HepG2 (cell line): Measurements from ENCODE around the gene LMTK2. TPM values are rescaled to one million over a fixed set of nuclear protein-coding genes. Genes with fewer than 3 reads are reported as not detected.

Experiments
- ATAC-seq: fragments of 200-7000 bp; cut with Tn5 transposase; 3 replicates; pipeline ENCODE4 v1.9.1; 2020; ENCODE audit warnings: mild to moderate bottlenecking, moderate library complexity
- BruUV-seq: library from RNA; stranded (reverse); fragments of 400-500 nt; replicated peaks from 2 replicates; lab custom pipeline; 2021; lab: Mats Ljungman, UMichigan
- CTCF ChIA-PET: fragments of 300-600 bp; formaldehyde crosslinking; extraction: SDS; loops from one replicate; lab custom pipeline; 2021; ENCODE audit warnings: low total read pairs, inconsistent platforms, low intra/inter-chr PET ratio; lab: Yijun Ruan, JAX
- POLR2A ChIA-PET: fragments of 350-600 bp; sonication (Branson Sonifier 250); formaldehyde crosslinking; loops from one replicate; lab custom pipeline; 2020; ENCODE audit warnings: antibody characterized with exemption, inconsistent platforms; lab: Yijun Ruan, JAX
- DNase-seq: peaks from one replicate; pipeline ENCODE4 v3.0.0-alpha.2; 2015; ENCODE audit warnings: low spot score
- FAIRE-seq: peaks from 3 replicates; lab custom pipeline; 2011; peaks lifted over from hg19 to GRCh38; lab: Jason Lieb, UNC
- H2AFZ ChIP-seq: one replicate; pipeline ENCODE4 v1.6.1; 2011; ENCODE audit warnings: low read length, inconsistent platforms
- H3K27ac ChIP-seq: fragments of 300-600 bp; 3 replicates; pipeline ENCODE4 v1.8.0; 2011; ENCODE audit warnings: mixed run types, mild to moderate bottlenecking, mixed read lengths, low read length, inconsistent platforms; ENCODE audit not compliant: insufficient read depth; ENCODE audit errors: extremely low read length
- H3K27me3 ChIP-seq, 2 experiments: fragments of 200-600 bp in 1 of 2; 2 replicates in 1 of 2; 3 replicates in 1 of 2; pipeline versions ENCODE4 v1.6.0 to v1.8.0; 2011; ENCODE audit warnings: low read length in 2 of 2, mild to moderate bottlenecking in 2 of 2, moderate library complexity in 2 of 2, inconsistent platforms in 1 of 2; ENCODE audit not compliant: insufficient read depth in 2 of 2, control insufficient read depth in 1 of 2
- H3K36me3 ChIP-seq, 2 experiments: fragments of 200-600 bp in 1 of 2; replicated peaks in 1 of 2; 2 replicates in 1 of 2; 3 replicates in 1 of 2; pipeline versions ENCODE4 v1.5.1 to v1.8.0; 2011; ENCODE audit warnings: low read length in 2 of 2, inconsistent platforms in 1 of 2; ENCODE audit not compliant: insufficient read depth in 2 of 2, control insufficient read depth in 1 of 2
- H3K4me1 ChIP-seq: 2 replicates; pipeline ENCODE4 v1.5.1; 2012; ENCODE audit warnings: low read length, inconsistent platforms; ENCODE audit not compliant: insufficient read depth
- H3K4me2 ChIP-seq: 2 replicates; pipeline ENCODE4 v1.6.0; 2011; ENCODE audit warnings: low read depth, low read length, inconsistent platforms
- H3K4me3 ChIP-seq, 3 experiments: fragments of 200-600 bp in 1 of 3; sonication (generic), shearing (Covaris generic) in 1 of 3; replicated peaks in 1 of 3; 2 replicates each; pipeline ENCODE4 v1.5.1; 2011 to 2016; ENCODE audit warnings: low read length in 3 of 3, inconsistent platforms in 2 of 3, low read depth in 2 of 3, mild to moderate bottlenecking in 2 of 3, control low read depth in 1 of 3, mixed read lengths in 1 of 3; ENCODE audit not compliant: insufficient read depth in 1 of 3
- H3K79me2 ChIP-seq: one replicate; pipeline ENCODE4 v1.6.1; 2011; ENCODE audit warnings: low read length, inconsistent platforms; ENCODE audit not compliant: insufficient read depth
- H3K9ac ChIP-seq: 2 replicates; pipeline ENCODE4 v1.6.0; 2011; ENCODE audit warnings: mild to moderate bottlenecking, low read depth, low read length, inconsistent platforms; ENCODE audit not compliant: insufficient read depth
- H3K9me3 ChIP-seq: 2 replicates; pipeline ENCODE4 v1.5.1; 2012; ENCODE audit warnings: mild to moderate bottlenecking, low read length
- H4K20me1 ChIP-seq: 2 replicates; pipeline ENCODE4 v1.6.0; 2011; ENCODE audit warnings: inconsistent platforms, mild to moderate bottlenecking, low read length, moderate library complexity; ENCODE audit not compliant: insufficient read depth
- CREB1 ChIP-seq, 2 experiments: fragments of 450-650 bp in 1 of 2; IDR thresholded peaks; 2 replicates each; pipeline ENCODE4 v1.6.1; 2016 to 2017; ENCODE audit warnings: control low read depth in 1 of 2, mild to moderate bottlenecking in 1 of 2, missing compliant biosample characterization in 1 of 2, missing genetic modification characterization in 1 of 2
- FOXM1 ChIP-seq: sonication (generic); formaldehyde crosslinking; IDR thresholded peaks from 2 replicates; pipeline ENCODE4 v1.5.0; 2020; ENCODE audit warnings: missing genetic modification reagents
- GPN1 ChIP-seq: sonication (generic); formaldehyde crosslinking; IDR thresholded peaks from 2 replicates; pipeline ENCODE4 v1.5.1; 2020; ENCODE audit warnings: missing genetic modification reagents, borderline replicate concordance
- NFYB ChIP-seq: sonication (generic); formaldehyde crosslinking; IDR thresholded peaks from 2 replicates; pipeline ENCODE4 v1.4.0; 2020; ENCODE audit warnings: missing genetic modification reagents
- SMYD3 ChIP-seq: sonication (generic); formaldehyde crosslinking; IDR thresholded peaks from 2 replicates; pipeline ENCODE4 v1.8.1; 2023; ENCODE audit warnings: mild to moderate bottlenecking, missing genetic modification reagents
- THYN1 ChIP-seq: sonication (generic); formaldehyde crosslinking; IDR thresholded peaks from 2 replicates; pipeline ENCODE4 v1.8.1; 2023; ENCODE audit warnings: low read depth, mild to moderate bottlenecking, moderate library complexity, missing genetic modification reagents, borderline replicate concordance
- U2AF2 ChIP-seq: fragments of 200-400 bp; formaldehyde crosslinking; IDR thresholded peaks from 2 replicates; pipeline ENCODE4 v1.6.1; 2017; ENCODE audit warnings: low read depth, mild to moderate bottlenecking, low read length
- ZNF101 ChIP-seq: sonication (generic); formaldehyde crosslinking; IDR thresholded peaks from 2 replicates; pipeline ENCODE4 v1.4.0; 2020; ENCODE audit warnings: mild to moderate bottlenecking, low read depth, missing genetic modification reagents, borderline replicate concordance
- ZNF337 ChIP-seq: sonication (generic); formaldehyde crosslinking; IDR thresholded peaks from 2 replicates; pipeline ENCODE4 v1.5.1; 2020; ENCODE audit warnings: missing genetic modification reagents, low read depth, mild to moderate bottlenecking, borderline replicate concordance
- ZNF75D ChIP-seq: sonication (generic); formaldehyde crosslinking; IDR thresholded peaks from 2 replicates; pipeline ENCODE4 v1.8.1; 2023; ENCODE audit warnings: missing genetic modification reagents, mild to moderate bottlenecking, borderline replicate concordance
- WGBS: methylation state at CpG from one replicate; pipeline ENCODE4 v1.1.6; 2017; ENCODE audit warnings: low lambda C conversion rate; 5-methylcytosine and 5-hydroxymethylcytosine counted together
- in situ Hi-C: cut with HindIII; loops from 2 replicates; pipeline ENCODE4 v1.10.0; 2017; ENCODE audit warnings: low pct_unique_long_range_greater_than_20kb; ENCODE audit not compliant: extremely low pct_ligation_motif_present
- intact Hi-C: fragments of 100-400 bp; cut with micrococcal nuclease; formaldehyde crosslinking; loops from one replicate; pipeline ENCODE4 v1.10.0; 2022; ENCODE audit not compliant: unreplicated experiment
- polyA plus RNA-seq, 8 experiments: library from polyadenylated mRNA; depleted of rRNA in 3 of 8; stranded (reverse) in 7 of 8; unstranded in 1 of 8; fragments of >200 nt; fragmentation: Illumina TruSeq in 4 of 8; extraction: Trizol in 4 of 8; gene quantifications; 2 replicates each; pipeline versions ENCODE4 v1.2.1 to v1.2.3, GENCODE V29; 2011 to 2016; ENCODE audit warnings: low read depth in 4 of 8, missing spikeins in 1 of 8, mixed read lengths in 1 of 8; ENCODE audit not compliant: insufficient read depth in 1 of 8
- total RNA-seq, 5 experiments: library from RNA; depleted of rRNA; stranded (reverse); fragments of >200 nt; fragmentation: Illumina TruSeq; extraction: Trizol; gene quantifications; 2 replicates each; pipeline ENCODE4 v1.2.3, GENCODE V29; 2016; ENCODE audit warnings: low read depth in 1 of 5
- TF ChIP-seq, protein P1 (sequence below): IDR thresholded peaks from 2 replicates; pipeline ENCODE4 v1.6.1; 2016; ENCODE audit warnings: mild to moderate bottlenecking, missing biosample characterization, missing genetic modification reagents
- TF ChIP-seq, protein P2 (sequence below): sonication (generic); formaldehyde crosslinking; IDR thresholded peaks from 2 replicates; pipeline ENCODE4 v1.9.0; 2021; ENCODE audit warnings: mild to moderate bottlenecking, missing genetic modification reagents
- TF ChIP-seq, protein P3 (sequence below): sonication (generic); formaldehyde crosslinking; IDR thresholded peaks from 2 replicates; pipeline ENCODE4 v1.8.0; 2022; ENCODE audit warnings: missing genetic modification reagents, mild to moderate bottlenecking, inconsistent platforms, borderline replicate concordance

Gene LMTK2
- total and polyA plus RNA-seq, 2 of the 13 experiments (the other 11 are each of a cell fraction or from before 2014, with no cell fraction given): 9.5 to 11.7 TPM

DNA sequence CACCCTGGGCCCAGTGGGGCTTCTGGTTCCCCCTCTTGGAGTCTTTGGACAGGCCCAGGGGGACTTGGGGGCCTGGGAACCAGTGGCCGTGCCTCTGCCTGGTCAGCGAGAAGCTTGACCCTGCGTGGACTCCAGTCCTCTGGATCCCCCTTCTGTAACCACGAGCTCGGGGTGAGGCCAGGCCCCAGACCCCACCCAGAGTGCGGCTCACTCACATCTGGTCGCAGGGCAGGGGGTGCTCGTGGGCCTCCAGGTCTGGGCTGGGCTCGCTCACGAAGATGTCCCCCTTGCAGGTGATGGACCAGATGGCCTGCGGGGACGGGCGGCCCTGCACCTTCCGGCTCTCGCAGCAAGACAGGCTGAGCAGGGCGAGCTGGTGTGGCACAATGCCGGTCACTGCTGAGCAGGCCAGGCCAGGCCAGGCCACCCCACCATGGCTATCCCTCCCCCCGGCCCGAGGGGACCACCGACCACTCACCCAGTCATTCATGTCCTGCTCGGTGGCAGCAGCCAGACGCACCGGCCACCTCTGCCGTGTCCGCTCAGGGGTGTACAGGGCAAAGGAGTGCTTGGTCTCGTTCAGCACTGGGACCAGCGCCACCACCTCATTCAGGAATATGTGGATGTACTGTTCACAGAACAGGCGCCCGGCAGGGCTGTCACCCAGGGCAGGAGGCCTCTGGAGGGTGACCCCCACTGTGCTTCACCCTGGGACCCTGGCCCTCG lies 124.2 kb downstream of the LMTK2 start (continued):
- TF ChIP-seq, protein P1, sequence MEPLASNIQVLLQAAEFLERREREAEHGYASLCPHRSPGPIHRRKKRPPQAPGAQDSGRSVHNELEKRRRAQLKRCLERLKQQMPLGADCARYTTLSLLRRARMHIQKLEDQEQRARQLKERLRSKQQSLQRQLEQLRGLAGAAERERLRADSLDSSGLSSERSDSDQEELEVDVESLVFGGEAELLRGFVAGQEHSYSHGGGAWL (CRISPR knock-in tag): no peak
- TF ChIP-seq CREB1 (IDR thresholded peaks at IDR 0.05) (no peak), CREB1 (CRISPR knock-in tag; IDR thresholded peaks at IDR 0.05) (no peak), SMYD3 (no peak)

DNA sequence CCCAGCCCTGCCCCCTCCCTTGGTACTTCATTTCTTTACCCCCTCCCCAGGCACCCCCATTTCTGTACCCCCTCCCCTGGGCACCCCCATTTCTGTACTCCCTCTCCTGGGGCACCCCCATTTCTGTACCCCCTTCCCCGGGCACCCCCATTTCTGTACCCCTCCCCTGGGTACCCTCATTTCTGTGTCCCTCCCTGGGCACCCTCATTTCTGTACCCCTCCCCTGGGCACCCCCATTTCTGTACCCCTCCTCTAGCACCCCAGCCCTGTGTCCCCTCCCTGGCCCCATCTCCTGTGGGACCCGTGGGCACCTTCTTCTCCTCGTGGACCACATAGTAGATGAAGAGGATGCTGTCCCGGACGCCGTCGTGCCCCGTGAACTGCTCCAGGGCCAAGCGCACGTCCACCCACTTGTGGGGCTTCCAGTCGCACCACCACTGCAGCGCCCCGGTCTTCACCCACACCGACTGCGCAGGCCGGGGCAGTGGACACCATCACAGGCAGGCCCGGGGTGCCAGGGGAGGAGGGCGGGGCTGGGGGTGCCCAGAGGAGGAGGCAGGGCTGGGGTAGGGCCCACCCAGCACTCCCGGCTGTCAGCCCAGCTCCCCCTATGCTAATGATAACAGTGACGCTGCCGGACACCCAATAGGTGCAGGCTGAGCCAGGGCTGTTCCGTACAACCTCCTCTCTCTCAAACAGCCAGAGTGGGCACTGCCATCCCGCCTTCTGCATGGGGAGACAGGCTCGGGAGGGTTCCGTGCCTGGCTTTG lies 125.0 kb downstream of the LMTK2 start:
- 93% methylated on average over 16 of the region's 25 CpGs for WGBS
- intact Hi-C loops: no loop called here
- ChIA-PET CTCF (no interaction called here), POLR2A (no interaction called here)
- peaks cover 26% of the 10 kb centered on the region for H3K4me1 ChIP-seq
- H3K9ac ChIP-seq: no peak overlapping the region
- no peaks in the 10 kb centered on the region; a peak in 1 of 5 replicates for H3K36me3 ChIP-seq
- no peak overlapping the region for H3K4me3 ChIP-seq
- no peaks in the 10 kb centered on the region for H3K79me2 ChIP-seq
- H3K27me3 ChIP-seq: no peaks in the 10 kb centered on the region
- no peaks in the 10 kb centered on the region for H3K9me3 ChIP-seq
- ATAC-seq (no peak), DNase-seq (no peak), FAIRE-seq (no peak)
- H3K27ac ChIP-seq: no peak overlapping the region
- no TSS peak for BruUV-seq
- no peak overlapping the region for H3K4me2 ChIP-seq
- no peak overlapping the region for H2AFZ ChIP-seq
- in situ Hi-C loops: no loop called here
- no peaks in the 10 kb centered on the region for H4K20me1 ChIP-seq
- TF ChIP-seq, protein P2, sequence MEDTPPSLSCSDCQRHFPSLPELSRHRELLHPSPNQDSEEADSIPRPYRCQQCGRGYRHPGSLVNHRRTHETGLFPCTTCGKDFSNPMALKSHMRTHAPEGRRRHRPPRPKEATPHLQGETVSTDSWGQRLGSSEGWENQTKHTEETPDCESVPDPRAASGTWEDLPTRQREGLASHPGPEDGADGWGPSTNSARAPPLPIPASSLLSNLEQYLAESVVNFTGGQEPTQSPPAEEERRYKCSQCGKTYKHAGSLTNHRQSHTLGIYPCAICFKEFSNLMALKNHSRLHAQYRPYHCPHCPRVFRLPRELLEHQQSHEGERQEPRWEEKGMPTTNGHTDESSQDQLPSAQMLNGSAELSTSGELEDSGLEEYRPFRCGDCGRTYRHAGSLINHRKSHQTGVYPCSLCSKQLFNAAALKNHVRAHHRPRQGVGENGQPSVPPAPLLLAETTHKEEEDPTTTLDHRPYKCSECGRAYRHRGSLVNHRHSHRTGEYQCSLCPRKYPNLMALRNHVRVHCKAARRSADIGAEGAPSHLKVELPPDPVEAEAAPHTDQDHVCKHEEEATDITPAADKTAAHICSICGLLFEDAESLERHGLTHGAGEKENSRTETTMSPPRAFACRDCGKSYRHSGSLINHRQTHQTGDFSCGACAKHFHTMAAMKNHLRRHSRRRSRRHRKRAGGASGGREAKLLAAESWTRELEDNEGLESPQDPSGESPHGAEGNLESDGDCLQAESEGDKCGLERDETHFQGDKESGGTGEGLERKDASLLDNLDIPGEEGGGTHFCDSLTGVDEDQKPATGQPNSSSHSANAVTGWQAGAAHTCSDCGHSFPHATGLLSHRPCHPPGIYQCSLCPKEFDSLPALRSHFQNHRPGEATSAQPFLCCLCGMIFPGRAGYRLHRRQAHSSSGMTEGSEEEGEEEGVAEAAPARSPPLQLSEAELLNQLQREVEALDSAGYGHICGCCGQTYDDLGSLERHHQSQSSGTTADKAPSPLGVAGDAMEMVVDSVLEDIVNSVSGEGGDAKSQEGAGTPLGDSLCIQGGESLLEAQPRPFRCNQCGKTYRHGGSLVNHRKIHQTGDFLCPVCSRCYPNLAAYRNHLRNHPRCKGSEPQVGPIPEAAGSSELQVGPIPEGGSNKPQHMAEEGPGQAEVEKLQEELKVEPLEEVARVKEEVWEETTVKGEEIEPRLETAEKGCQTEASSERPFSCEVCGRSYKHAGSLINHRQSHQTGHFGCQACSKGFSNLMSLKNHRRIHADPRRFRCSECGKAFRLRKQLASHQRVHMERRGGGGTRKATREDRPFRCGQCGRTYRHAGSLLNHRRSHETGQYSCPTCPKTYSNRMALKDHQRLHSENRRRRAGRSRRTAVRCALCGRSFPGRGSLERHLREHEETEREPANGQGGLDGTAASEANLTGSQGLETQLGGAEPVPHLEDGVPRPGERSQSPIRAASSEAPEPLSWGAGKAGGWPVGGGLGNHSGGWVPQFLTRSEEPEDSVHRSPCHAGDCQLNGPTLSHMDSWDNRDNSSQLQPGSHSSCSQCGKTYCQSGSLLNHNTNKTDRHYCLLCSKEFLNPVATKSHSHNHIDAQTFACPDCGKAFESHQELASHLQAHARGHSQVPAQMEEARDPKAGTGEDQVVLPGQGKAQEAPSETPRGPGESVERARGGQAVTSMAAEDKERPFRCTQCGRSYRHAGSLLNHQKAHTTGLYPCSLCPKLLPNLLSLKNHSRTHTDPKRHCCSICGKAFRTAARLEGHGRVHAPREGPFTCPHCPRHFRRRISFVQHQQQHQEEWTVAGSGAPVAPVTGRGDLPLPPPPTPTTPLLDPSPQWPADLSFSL (CRISPR knock-in tag): no peak
- TF ChIP-seq ZNF101 (CRISPR knock-in tag) (no peak), ZNF337 (CRISPR knock-in tag) (no peak), FOXM1 (no peak), THYN1 (CRISPR knock-in tag) (no peak), NFYB (CRISPR knock-in tag) (no peak), GPN1 (no peak), ZNF75D (CRISPR knock-in tag) (no peak), U2AF2 (no peak)
- TF ChIP-seq, protein P3, sequence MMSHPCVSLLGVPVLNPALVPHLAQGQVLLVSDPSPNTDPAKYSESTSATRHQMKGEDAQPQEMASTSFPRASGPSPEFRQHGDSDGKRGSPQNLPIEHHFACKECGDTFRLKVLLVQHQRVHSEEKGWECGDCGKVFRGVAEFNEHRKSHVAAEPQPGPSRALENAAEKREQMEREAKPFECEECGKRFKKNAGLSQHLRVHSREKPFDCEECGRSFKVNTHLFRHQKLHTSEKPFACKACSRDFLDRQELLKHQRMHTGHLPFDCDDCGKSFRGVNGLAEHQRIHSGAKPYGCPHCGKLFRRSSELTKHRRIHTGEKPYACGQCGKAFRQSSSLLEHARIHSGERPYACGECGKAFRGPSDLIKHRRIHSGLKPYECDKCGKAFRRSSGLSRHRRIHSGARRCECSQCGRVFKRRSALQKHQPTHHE (CRISPR knock-in tag): no peak
